ENCODE results near the gene RTBDN.
"Not testable (repeated sequence)": the region's sequence is repeated elsewhere in the genome, so short reads cannot be mapped to it uniquely, and the experiment has no call there.

The RTBDN gene

GRCh38 chr19:12859546-12859945 is 25.2 kb upstream of the RTBDN start:
- H3K4me3 ChIP-seq (ENCODE audit: low read depth, low read length): no peak overlapping the region
- ChIA-PET POLR2A (no interaction called here), CTCF (interaction anchor here (3.8 kb wide), 1 partner anchor 11 kb away, joined by 24 read pairs; no protein-coding TSS in a partner anchor)
- TF ChIP-seq CTCF (IDR thresholded peaks at IDR 0.05; ENCODE audit: insufficient read depth, low read length, missing control alignments): no peak
- no peak for DNase-seq (ENCODE audit: low read depth, low spot score)

DNA sequence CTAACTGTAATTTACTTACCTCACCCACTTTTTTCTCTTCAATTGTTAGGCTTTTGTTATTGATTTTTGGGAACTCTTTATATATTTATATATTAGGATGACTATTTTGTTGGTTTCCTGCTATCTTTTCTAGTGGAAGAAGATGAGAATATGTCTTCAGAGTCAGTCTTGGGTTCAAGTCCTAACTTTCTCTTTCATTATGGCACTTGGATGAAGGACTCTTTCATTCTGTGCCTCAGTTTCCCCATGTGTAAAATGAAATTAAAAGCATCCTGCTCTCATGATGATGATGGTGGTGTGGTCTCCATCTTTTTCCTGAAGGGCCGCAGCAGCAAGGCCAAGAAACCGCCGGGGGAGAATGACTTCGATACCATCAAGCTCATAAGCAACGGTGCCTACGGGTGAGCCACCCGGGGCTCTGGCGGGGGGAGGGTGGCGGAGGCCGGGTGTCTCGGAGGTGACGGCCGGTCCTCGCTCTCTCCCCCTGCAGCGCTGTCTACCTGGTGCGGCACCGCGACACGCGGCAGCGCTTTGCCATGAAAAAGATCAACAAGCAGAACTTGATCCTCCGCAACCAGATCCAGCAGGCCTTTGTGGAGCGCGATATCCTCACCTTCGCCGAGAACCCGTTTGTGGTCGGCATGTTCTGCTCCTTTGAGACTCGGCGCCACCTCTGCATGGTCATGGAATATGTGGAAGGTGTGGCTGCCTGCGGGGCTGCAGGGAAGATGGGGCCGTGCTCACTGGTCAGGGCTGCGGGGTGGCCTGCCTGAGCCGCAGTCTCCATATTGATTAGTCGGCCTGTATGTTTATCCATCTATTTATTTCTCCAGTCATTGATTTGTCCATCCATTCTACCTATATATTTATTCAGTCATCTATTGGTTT is 23.9 kb upstream of the RTBDN start:
- CTCF ChIA-PET: interaction anchor here (0.8 to 3.8 kb wide), 3 partner anchors 10 to 98 kb away, joined by 3 to 24 read pairs (median 3); no protein-coding TSS in a partner anchor
- POLR2A ChIA-PET: no interaction called here
- H3K4me3 ChIP-seq (ENCODE audit: low read depth, low read length): no peak overlapping the region
- no peak for DNase-seq (ENCODE audit: low read depth, low spot score)
- no peak for TF ChIP-seq CTCF (IDR thresholded peaks at IDR 0.05; ENCODE audit: insufficient read depth, low read length, missing control alignments)

- H3K4me3 ChIP-seq (ENCODE audit: low read depth, low read length): no peak overlapping the region
- DNase-seq (ENCODE audit: low read depth, low spot score): no peak
- no peak for TF ChIP-seq CTCF (IDR thresholded peaks at IDR 0.05; ENCODE audit: insufficient read depth, low read length, missing control alignments)
- ChIA-PET POLR2A (no interaction called here), CTCF (interaction anchor here (3.8 kb wide), 1 partner anchor 9 kb away, joined by 24 read pairs; no protein-coding TSS in a partner anchor)
Measured at GRCh38 chr19:12856653-12857052, 22.3 kb upstream of the RTBDN start.

DNA sequence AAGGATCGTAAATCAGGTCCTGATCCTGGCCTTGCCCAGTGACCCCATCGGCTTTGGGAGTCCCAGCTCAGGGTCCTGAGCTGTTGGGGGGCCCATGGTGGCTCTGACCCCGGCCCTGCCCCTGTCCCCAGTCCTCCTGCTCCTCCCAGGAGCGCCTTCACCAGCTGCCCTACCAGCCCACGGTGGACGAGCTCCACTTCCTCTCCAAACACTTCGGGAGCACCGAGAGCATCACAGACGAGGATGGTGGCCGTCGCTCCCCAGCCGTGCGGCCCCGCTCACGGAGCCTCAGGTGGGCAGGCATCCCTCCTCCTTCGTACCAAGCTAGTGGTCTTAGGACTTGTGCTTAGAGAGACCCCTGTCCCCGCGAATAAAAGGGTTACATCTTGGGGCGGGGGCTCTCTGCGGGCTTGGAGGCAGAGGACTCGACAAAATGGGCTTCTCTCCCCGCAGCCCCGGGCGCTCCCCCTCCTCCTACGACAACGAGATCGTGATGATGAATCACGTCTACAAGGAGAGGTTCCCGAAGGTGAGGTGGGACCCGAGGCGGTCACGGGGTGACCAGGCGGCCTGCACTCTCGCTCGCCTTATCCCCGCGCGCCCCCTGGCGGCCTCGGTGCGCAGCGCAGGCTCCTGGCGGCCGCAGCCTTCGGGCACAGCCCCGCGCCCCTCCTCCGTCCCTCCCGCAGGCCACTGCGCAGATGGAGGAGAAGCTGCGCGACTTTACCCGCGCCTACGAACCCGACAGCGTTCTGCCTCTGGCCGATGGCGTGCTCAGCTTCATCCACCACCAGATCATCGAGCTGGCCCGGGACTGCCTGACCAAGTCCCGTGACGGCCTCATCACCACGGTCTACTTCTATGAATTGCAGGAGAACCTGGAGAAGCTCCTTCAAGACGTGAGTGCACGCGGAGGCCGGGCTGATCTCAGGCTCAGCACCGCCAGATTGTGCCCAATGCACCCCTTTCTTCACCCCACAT is 13.1 kb upstream of the RTBDN start:
- ChIA-PET CTCF (interaction anchor here (0.6 to 10.5 kb wide), 62 partner anchors 9 to 756 kb away, joined by 3 to 425 read pairs (median 5); partner anchors contain the start of genes CALR, DHPS, DNASE2 and FBXW9), POLR2A (interaction anchor here (0.5 to 1.3 kb wide), 4 partner anchors 41 to 150 kb away, joined by 3 to 4 read pairs (median 3); partner anchors contain the start of genes FBXW9, JUNB and RNASEH2A)
- peak overlapping the region; percentile 42 for H3K4me3 ChIP-seq (ENCODE audit: low read depth, low read length)
- peak; percentile 98 for TF ChIP-seq CTCF (IDR thresholded peaks at IDR 0.05; ENCODE audit: insufficient read depth, low read length, missing control alignments)
- peak; percentile 5 for DNase-seq (ENCODE audit: low read depth, low spot score)

- DNase-seq (ENCODE audit: low read depth, low spot score); H3K4me3 ChIP-seq (ENCODE audit: low read depth, low read length): not testable (repeated sequence)
- ChIA-PET CTCF (interaction anchor here (0.7 to 10.5 kb wide), 32 partner anchors 8 to 283 kb away, joined by 3 to 425 read pairs (median 13); partner anchors contain the start of genes CALR, DNASE2, FBXW9 and GCDH), POLR2A (interaction anchor here (0.5 to 1.3 kb wide), 2 partner anchors 40 to 86 kb away, joined by 3 read pairs; partner anchors contain the start of gene RNASEH2A)
Measured at GRCh38 chr19:12846613-12847012, 12.2 kb upstream of the RTBDN start.

DNA sequence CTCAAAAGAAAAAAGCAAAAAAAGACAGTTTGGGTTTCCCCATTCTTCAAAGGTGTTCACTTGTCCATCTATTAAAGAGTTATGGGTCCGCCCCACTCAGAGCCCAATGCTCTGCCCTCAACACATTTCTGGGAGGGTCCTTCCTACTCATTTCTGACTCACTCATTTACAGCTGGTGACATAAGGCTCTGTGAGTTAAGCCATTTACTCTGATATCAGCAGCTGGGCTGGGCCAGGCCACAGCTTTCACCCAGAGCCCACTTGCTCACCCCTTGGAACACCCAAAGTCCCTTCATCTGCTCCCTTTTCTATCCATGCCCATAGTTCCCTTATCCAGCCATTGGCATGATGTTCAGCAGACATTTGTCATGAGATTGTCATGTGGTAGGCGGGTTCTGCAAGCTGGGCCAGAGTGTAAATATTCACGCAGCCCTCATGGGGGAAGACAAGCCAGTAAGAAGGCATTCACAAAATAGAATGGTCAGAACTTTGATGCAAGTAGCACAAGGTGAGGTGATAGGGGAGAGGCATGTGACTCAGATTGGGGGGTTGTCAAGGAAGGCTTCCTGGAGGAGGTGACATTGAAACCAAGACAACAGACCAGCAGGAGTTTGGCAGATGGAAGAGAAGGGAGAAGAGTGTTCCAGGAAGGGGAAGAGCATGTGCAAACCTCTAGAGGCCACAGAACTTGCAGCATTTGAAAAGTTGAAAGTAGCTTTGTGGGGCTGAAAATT is 9.8 kb upstream of the RTBDN start:
- no peak for DNase-seq (ENCODE audit: low read depth, low spot score)
- CTCF ChIA-PET: interaction anchor here (1.3 to 10.5 kb wide), 5 partner anchors 16 to 130 kb away, joined by 3 to 425 read pairs (median 4); no protein-coding TSS in a partner anchor
- no peak overlapping the region for H3K4me3 ChIP-seq (ENCODE audit: low read depth, low read length)
- POLR2A ChIA-PET: no interaction called here
- no peak for TF ChIP-seq CTCF (IDR thresholded peaks at IDR 0.05; ENCODE audit: insufficient read depth, low read length, missing control alignments)

Measured in AG04449 (cell line).